Thyroid gland (tissue), 4 donors: Measurements from ENCODE around the gene RPTOR. TPM values are rescaled to one million over a fixed set of nuclear protein-coding genes. Genes with fewer than 3 reads are reported as not detected.
"Not testable (repeated sequence)": the region's sequence is repeated elsewhere in the genome, so short reads cannot be mapped to it uniquely, and the experiment has no call there.

Experiments
- DNase-seq, 2 donors: peaks; one replicate each; pipeline ENCODE4 v3.0.0-alpha.2; 2019
- H3K27ac ChIP-seq, 3 donors: fragments of 200-600 bp; sonication (generic); 1 replicate in 2 of 3; 2 replicates in 1 of 3; pipeline ENCODE4 v1.5.1; 2016 to 2019; ENCODE audit warnings: mild to moderate bottlenecking in 1 of 3, moderate library complexity in 1 of 3
- H3K27me3 ChIP-seq: fragments of 200-600 bp; sonication (generic); one replicate; pipeline ENCODE4 v1.5.1; 2019
- H3K36me3 ChIP-seq, 2 donors: fragments of 200-600 bp; sonication (generic); one replicate each; pipeline ENCODE4 v1.5.1; 2016 to 2019
- H3K4me1 ChIP-seq, 2 donors: fragments of 200-600 bp; sonication (generic); one replicate each; pipeline ENCODE4 v1.5.1; 2017 to 2019
- H3K4me3 ChIP-seq, 3 donors: fragments of 200-600 bp; sonication (generic); replicated peaks in 1 of 3; 1 replicate in 2 of 3; 2 replicates in 1 of 3; pipeline ENCODE4 v1.5.1; 2016; ENCODE audit warnings: mild to moderate bottlenecking in 1 of 3
- H3K9me3 ChIP-seq: fragments of 200-600 bp; sonication (generic); one replicate; pipeline ENCODE4 v1.5.1; 2017
- POLR2A ChIP-seq, 2 donors: fragments of 450-650 bp; IDR thresholded peaks; one replicate each; pipeline ENCODE4 v1.6.1; 2017; ENCODE audit warnings: antibody characterized with exemption in 2 of 2, mild to moderate bottlenecking in 2 of 2, moderate library complexity in 1 of 2
- WGBS, 2 donors: methylation state at CpG; one replicate each; pipeline ENCODE4 v1.1.5; 2017; 5-methylcytosine and 5-hydroxymethylcytosine counted together
- intact Hi-C: fragments of 100-400 bp; cut with DNase I; formaldehyde crosslinking; loops from one replicate; pipeline ENCODE4 v1.15.1; 2023
- total RNA-seq, 4 donors: library from RNA; depleted of rRNA; stranded (reverse); fragments of >200 nt; gene quantifications; one replicate each; pipeline ENCODE4 v1.2.3, GENCODE V29; 2016
- TF ChIP-seq, protein P1 (sequence below), 6 experiments: fragments of 200-600 bp in 3 of 6; fragments of 450-650 bp in 3 of 6; sonication (generic) in 3 of 6; IDR thresholded peaks; one replicate each; pipeline ENCODE4 v1.5.1; 2016 to 2019; ENCODE audit warnings: antibody characterized with exemption in 6 of 6, mild to moderate bottlenecking in 2 of 6, inconsistent platforms in 1 of 6, moderate library complexity in 1 of 6

Gene RPTOR
- total RNA-seq, 4 donors from 2014 or later, result 24.2 to 58.1 (median 34.5) TPM

GRCh38 chr17:80761110-80761871 lies 216.7 kb downstream of the RPTOR start:
- TF ChIP-seq, protein P1, sequence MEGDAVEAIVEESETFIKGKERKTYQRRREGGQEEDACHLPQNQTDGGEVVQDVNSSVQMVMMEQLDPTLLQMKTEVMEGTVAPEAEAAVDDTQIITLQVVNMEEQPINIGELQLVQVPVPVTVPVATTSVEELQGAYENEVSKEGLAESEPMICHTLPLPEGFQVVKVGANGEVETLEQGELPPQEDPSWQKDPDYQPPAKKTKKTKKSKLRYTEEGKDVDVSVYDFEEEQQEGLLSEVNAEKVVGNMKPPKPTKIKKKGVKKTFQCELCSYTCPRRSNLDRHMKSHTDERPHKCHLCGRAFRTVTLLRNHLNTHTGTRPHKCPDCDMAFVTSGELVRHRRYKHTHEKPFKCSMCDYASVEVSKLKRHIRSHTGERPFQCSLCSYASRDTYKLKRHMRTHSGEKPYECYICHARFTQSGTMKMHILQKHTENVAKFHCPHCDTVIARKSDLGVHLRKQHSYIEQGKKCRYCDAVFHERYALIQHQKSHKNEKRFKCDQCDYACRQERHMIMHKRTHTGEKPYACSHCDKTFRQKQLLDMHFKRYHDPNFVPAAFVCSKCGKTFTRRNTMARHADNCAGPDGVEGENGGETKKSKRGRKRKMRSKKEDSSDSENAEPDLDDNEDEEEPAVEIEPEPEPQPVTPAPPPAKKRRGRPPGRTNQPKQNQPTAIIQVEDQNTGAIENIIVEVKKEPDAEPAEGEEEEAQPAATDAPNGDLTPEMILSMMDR (IDR thresholded peaks at IDR 0.05), result no peak
- no peak for TF ChIP-seq POLR2A (IDR thresholded peaks at IDR 0.05)
- no peak overlapping the region for H3K27ac ChIP-seq
- H3K36me3 ChIP-seq, result no peaks in the 10 kb centered on the region
- no peak for DNase-seq
- intact Hi-C loops, result no loop called here
- 80 to 84% methylated on average over 17 of the region's 17 CpGs for WGBS, 2 donors
- H3K4me1 ChIP-seq, result no peaks in the 10 kb centered on the region
- no peaks in the 10 kb centered on the region for H3K27me3 ChIP-seq
- H3K4me3 ChIP-seq, result no peak overlapping the region
- H3K9me3 ChIP-seq, result no peaks in the 10 kb centered on the region

DNA sequence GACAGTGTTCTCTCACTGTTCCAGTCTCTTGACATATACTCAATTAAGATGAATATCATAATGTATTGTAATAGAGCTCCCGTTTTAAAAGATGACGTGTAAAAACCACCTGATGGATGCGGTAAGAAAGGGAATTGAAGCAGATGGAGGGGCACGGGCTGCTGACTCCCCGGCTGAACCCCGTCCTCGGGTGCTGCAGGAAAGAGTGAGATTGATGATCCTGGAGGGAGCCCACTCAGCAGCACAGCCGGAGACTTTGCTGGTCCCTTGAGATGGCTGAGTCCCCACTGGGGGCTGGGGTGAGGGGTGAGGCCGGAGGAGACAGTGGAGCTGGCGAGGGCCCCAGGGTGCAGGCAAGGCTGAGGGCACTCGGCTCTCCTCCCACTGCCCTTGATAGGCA lies 217.4 kb downstream of the RPTOR start:
- WGBS, 2 donors, result 91 to 92% methylated on average over 11 of the region's 11 CpGs
- DNase-seq, result no peak
- Histone ChIP-seq H3K27ac (no peak overlapping the region), H3K27me3 (no peaks in the 10 kb centered on the region), H3K4me3 (no peak overlapping the region), H3K4me1 (no peaks in the 10 kb centered on the region), H3K36me3 (no peaks in the 10 kb centered on the region), H3K9me3 (no peaks in the 10 kb centered on the region)
- no peak for TF ChIP-seq POLR2A (IDR thresholded peaks at IDR 0.05)
- TF ChIP-seq, protein P1 (IDR thresholded peaks at IDR 0.05), result no peak
- intact Hi-C loops, result no loop called here

DNA sequence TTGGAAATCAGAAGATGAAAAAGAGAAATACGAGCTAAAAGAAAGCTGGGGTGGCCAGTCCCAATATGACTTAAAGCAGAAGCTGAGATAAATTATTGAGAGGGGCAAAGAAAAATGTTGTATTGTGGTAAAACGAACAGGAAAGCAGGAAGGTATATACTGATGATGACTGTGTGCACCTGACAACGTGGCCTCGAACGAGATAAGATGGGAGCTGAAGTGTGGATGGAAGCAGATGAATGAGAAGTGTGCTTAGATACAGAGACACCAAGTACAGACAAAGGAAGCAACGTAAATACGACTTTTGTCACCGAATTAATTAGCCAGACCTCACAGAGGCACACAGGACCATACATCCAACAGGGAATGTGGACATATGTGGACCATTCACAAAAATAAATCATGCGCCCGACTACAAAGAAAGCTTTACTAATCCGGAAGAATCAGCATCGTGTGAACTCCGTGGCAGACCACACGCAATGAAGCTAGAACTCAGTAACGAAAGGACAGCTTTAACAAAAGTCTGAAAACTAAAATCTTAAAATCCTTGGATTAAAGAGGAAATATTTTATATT lies 218.7 kb downstream of the RPTOR start:
- H3K36me3 ChIP-seq, result no peaks in the 10 kb centered on the region
- H3K27me3 ChIP-seq, result no peaks in the 10 kb centered on the region
- intact Hi-C loops, result no loop called here
- H3K4me3 ChIP-seq, result no peak overlapping the region
- WGBS, 2 donors, result 87 to 88% methylated on average over 15 of the region's 15 CpGs
- DNase-seq, result no peak
- H3K4me1 ChIP-seq, result no peaks in the 10 kb centered on the region
- H3K9me3 ChIP-seq, result no peaks in the 10 kb centered on the region
- H3K27ac ChIP-seq, result no peak overlapping the region
- TF ChIP-seq, protein P1 (IDR thresholded peaks at IDR 0.05), result no peak
- TF ChIP-seq POLR2A (IDR thresholded peaks at IDR 0.05), result no peak

GRCh38 chr17:80764627-80765145 lies 220.0 kb downstream of the RPTOR start:
- H3K27ac ChIP-seq, H3K4me1 ChIP-seq, H3K27me3 ChIP-seq, H3K9me3 ChIP-seq, DNase-seq, intact Hi-C loops, H3K4me3 ChIP-seq, H3K36me3 ChIP-seq: not testable (repeated sequence)
- WGBS, 2 donors, result 89 to 91% methylated on average over 4 to 5 of the region's 5 CpGs

DNA sequence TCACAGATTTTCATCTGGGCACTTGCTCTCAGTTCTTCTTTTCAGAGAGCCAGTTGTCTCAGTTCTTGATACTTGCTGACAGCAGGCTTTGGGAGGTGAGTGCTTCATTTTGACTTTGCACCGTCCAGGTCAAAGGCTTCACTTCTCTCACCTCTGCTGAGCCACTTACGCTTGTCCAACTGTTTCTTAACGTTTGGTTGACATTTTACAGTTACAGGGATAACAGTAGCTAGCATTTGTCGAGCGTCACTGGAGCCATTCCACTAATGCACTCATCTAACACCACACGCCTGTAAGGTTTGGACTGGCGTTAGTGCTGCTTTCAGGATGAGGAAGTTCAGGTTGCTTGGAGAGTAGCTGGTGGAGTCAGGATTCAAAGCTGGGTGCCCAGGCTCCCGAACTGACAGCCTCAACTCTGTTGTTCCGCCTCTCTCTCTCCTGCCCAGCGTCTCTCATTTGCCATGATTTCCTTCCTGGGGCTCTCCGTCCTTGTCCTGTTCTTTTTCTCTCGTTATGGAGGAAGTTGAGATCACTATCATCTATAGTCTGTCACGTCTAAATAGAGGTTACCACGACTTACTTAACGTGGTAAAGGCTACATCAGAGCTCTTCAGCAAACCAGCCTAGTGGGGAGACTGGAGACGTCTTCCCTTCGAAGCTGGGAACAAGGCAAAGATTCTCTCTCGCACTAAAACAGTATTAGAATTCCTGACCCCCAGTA lies 220.8 kb downstream of the RPTOR start:
- intact Hi-C loops, result no loop called here
- H3K27me3 ChIP-seq, result no peaks in the 10 kb centered on the region
- WGBS, 2 donors, result 80% methylated on average over 18 of the region's 18 CpGs

More for the DNA sequence above, 220.8 kb downstream of the RPTOR start:
- Histone ChIP-seq H3K4me3 (no peak overlapping the region), H3K36me3 (no peaks in the 10 kb centered on the region), H3K9me3 (no peaks in the 10 kb centered on the region), H3K27ac (no peak overlapping the region), H3K4me1 (no peaks in the 10 kb centered on the region)
- TF ChIP-seq POLR2A (IDR thresholded peaks at IDR 0.05), result no peak
- TF ChIP-seq, protein P1 (IDR thresholded peaks at IDR 0.05), result no peak
- DNase-seq, result no peak
